ENCODE results near the gene STRIP2.
"Not testable (repeated sequence)": the region's sequence is repeated elsewhere in the genome, so short reads cannot be mapped to it uniquely, and the experiment has no call there.

STRIP2 gene

GRCh38 chr7:129496653-129497052, 62.4 kb downstream of the STRIP2 start:
- DNase-seq = no peak

- no peak for DNase-seq
Measured at GRCh38 chr7:129497156-129497555, 62.9 kb downstream of the STRIP2 start.

- no peak for DNase-seq
Measured at GRCh38 chr7:129498021-129498420, 63.8 kb downstream of the STRIP2 start.

- no peak for DNase-seq
Measured at GRCh38 chr7:129499999-129500398, 65.8 kb downstream of the STRIP2 start.

- DNase-seq = no peak
Measured at GRCh38 chr7:129501760-129502707, 67.8 kb downstream of the STRIP2 start, which contains the start of gene SMKR1. TSS of gene SMKR1 (plus strand) at chr7:129502531. CDS start at chr7:129502825, 294 bp downstream.

GRCh38 chr7:129502708-129503685, 68.8 kb downstream of the STRIP2 start:
- DNase-seq = no peak

- DNase-seq = no peak
Measured at GRCh38 chr7:129503725-129504124, 69.5 kb downstream of the STRIP2 start.

- DNase-seq = no peak
Measured at GRCh38 chr7:129512192-129512591, 78.0 kb downstream of the STRIP2 start.

GRCh38 chr7:129513546-129513945, 79.3 kb downstream of the STRIP2 start:
- no peak for DNase-seq

GRCh38 chr7:129514683-129515082, 80.5 kb downstream of the STRIP2 start:
- no peak for DNase-seq

GRCh38 chr7:129515381-129515780, 81.1 kb downstream of the STRIP2 start:
- no peak for DNase-seq

GRCh38 chr7:129517931-129518330, 83.7 kb downstream of the STRIP2 start:
- DNase-seq = no peak

- DNase-seq = no peak
Measured at GRCh38 chr7:129519464-129519863, 85.2 kb downstream of the STRIP2 start.

GRCh38 chr7:129522088-129522970, 88.1 kb downstream of the STRIP2 start:
- DNase-seq = no peak

- no peak for DNase-seq
Measured at GRCh38 chr7:129522971-129523340, 88.7 kb downstream of the STRIP2 start.

- no peak for DNase-seq
Measured at GRCh38 chr7:129523924-129524323, 89.7 kb downstream of the STRIP2 start.

- not testable (repeated sequence) for DNase-seq
Measured at GRCh38 chr7:129524405-129524804, 90.2 kb downstream of the STRIP2 start.

- DNase-seq = no peak
Measured at GRCh38 chr7:129525225-129525862, 91.1 kb downstream of the STRIP2 start.

GRCh38 chr7:129529643-129530042, 95.4 kb downstream of the STRIP2 start:
- no peak for DNase-seq

- DNase-seq = no peak
Measured at GRCh38 chr7:129530795-129531391, 96.7 kb downstream of the STRIP2 start.

GRCh38 chr7:129531721-129532120, 97.5 kb downstream of the STRIP2 start:
- no peak for DNase-seq

All from DMS 273 treated with DMSO at 0.1 percent for 48 hours (cell line).